ENCODE data around the gene RBBP8.
"Not testable (repeated sequence)": the region's sequence is repeated elsewhere in the genome, so short reads cannot be mapped to it uniquely, and the experiment has no call there.

Gene RBBP8

GRCh38 chr18:22953982-22954381, 20.9 kb downstream of the RBBP8 start:
- H3K14ac ChIP-seq (ENCODE audit: low read length); H3K18ac ChIP-seq (ENCODE audit: low read length); H3K9me3 ChIP-seq (replicated peaks in 1 of 2; ENCODE audit: control insufficient read depth in 2 of 2, insufficient read depth in 1 of 2, low read depth in 1 of 2, low read length in 2 of 2); H3K27me3 ChIP-seq (ENCODE audit: control insufficient read depth in 3 of 3, insufficient read depth in 3 of 3, low read depth in 1 of 3, low read length in 3 of 3); H2BK12ac ChIP-seq (ENCODE audit: low read length); H3K4me1 ChIP-seq (ENCODE audit: control insufficient read depth in 2 of 2, insufficient read depth in 1 of 2, low read depth in 1 of 2, low read length in 2 of 2); H4K91ac ChIP-seq (ENCODE audit: low read depth, low read length, poor library complexity); DNase-seq (ENCODE audit: low spot score); H2BK120ac ChIP-seq (ENCODE audit: low read depth, low read length); H2AK5ac ChIP-seq (ENCODE audit: low read depth, low read length); H3K27ac ChIP-seq (replicated peaks; ENCODE audit: low read length); H2AFZ ChIP-seq (ENCODE audit: low read length); H2BK5ac ChIP-seq (ENCODE audit: low read length); H3K4ac ChIP-seq (ENCODE audit: low read length); H3K9ac ChIP-seq (ENCODE audit: low read depth, low read length, poor library complexity); H3K23ac ChIP-seq (ENCODE audit: low read depth, low read length, poor library complexity); H3K4me2 ChIP-seq (ENCODE audit: insufficient read depth, low read length, poor library complexity, severe bottlenecking); H4K8ac ChIP-seq (ENCODE audit: low read depth, low read length); H3K79me1 ChIP-seq (ENCODE audit: low read depth, low read length); H3K4me3 ChIP-seq (ENCODE audit: low read length in 2 of 2); H2BK15ac ChIP-seq (ENCODE audit: low read length): not testable (repeated sequence)
- H3K36me3 ChIP-seq (replicated peaks in 1 of 2; ENCODE audit: control insufficient read depth in 2 of 2, insufficient read depth in 2 of 2, low read length in 2 of 2): peaks cover 20 to 93% of the 10 kb centered on the region in 2 donors
- WGBS, 2 donors (ENCODE audit: extremely low coverage in 2 of 2, insufficient read length in 2 of 2, insufficient replicate concordance in 1 of 2): no CpG with 5 or more reads among the region's 4 CpGs

- no peak overlapping the region for H3K9ac ChIP-seq (ENCODE audit: low read depth, low read length, poor library complexity)
- H3K4ac ChIP-seq (ENCODE audit: low read length): no peak overlapping the region
- no peak overlapping the region for H2AFZ ChIP-seq (ENCODE audit: low read length)
- H2BK5ac ChIP-seq (ENCODE audit: low read length): no peak overlapping the region
- no peak overlapping the region for H3K4me2 ChIP-seq (ENCODE audit: insufficient read depth, low read length, poor library complexity, severe bottlenecking)
- H3K9me3 ChIP-seq (replicated peaks in 1 of 2; ENCODE audit: control insufficient read depth in 2 of 2, insufficient read depth in 1 of 2, low read depth in 1 of 2, low read length in 2 of 2): no peaks in the 10 kb centered on the region
- H2AK5ac ChIP-seq (ENCODE audit: low read depth, low read length): no peak overlapping the region
- H3K79me1 ChIP-seq (ENCODE audit: low read depth, low read length): no peaks in the 10 kb centered on the region
- no peak overlapping the region for H4K91ac ChIP-seq (ENCODE audit: low read depth, low read length, poor library complexity)
- no peaks in the 10 kb centered on the region for H3K4me1 ChIP-seq (ENCODE audit: control insufficient read depth in 2 of 2, insufficient read depth in 1 of 2, low read depth in 1 of 2, low read length in 2 of 2)
- no peak overlapping the region for H2BK15ac ChIP-seq (ENCODE audit: low read length)
- DNase-seq (ENCODE audit: low spot score): no peak
- no peak overlapping the region for H3K27ac ChIP-seq (replicated peaks; ENCODE audit: low read length)
- H3K4me3 ChIP-seq (ENCODE audit: low read length in 2 of 2): no peak overlapping the region
- no peak overlapping the region for H3K14ac ChIP-seq (ENCODE audit: low read length)
- WGBS, 2 donors (ENCODE audit: extremely low coverage in 2 of 2, insufficient read length in 2 of 2, insufficient replicate concordance in 1 of 2): no CpG with 5 or more reads among the region's 3 CpGs
- no peak overlapping the region for H2BK12ac ChIP-seq (ENCODE audit: low read length)
- H3K27me3 ChIP-seq (ENCODE audit: control insufficient read depth in 3 of 3, insufficient read depth in 3 of 3, low read depth in 1 of 3, low read length in 3 of 3): no peaks in the 10 kb centered on the region
- H4K8ac ChIP-seq (ENCODE audit: low read depth, low read length): no peak overlapping the region
- no peak overlapping the region for H3K18ac ChIP-seq (ENCODE audit: low read length)
- no peak overlapping the region for H2BK120ac ChIP-seq (ENCODE audit: low read depth, low read length)
- no peak overlapping the region for H3K23ac ChIP-seq (ENCODE audit: low read depth, low read length, poor library complexity)
- peaks cover 21 to 91% of the 10 kb centered on the region in 2 donors for H3K36me3 ChIP-seq (replicated peaks in 1 of 2; ENCODE audit: control insufficient read depth in 2 of 2, insufficient read depth in 2 of 2, low read length in 2 of 2)
Measured at GRCh38 chr18:22956226-22956625, 23.1 kb downstream of the RBBP8 start.

GRCh38 chr18:22961156-22961555, 28.0 kb downstream of the RBBP8 start:
- Histone ChIP-seq H3K27me3 (ENCODE audit: control insufficient read depth in 3 of 3, insufficient read depth in 3 of 3, low read depth in 1 of 3, low read length in 3 of 3) (no peaks in the 10 kb centered on the region), H3K27ac (replicated peaks; ENCODE audit: low read length) (no peak overlapping the region), H4K91ac (ENCODE audit: low read depth, low read length, poor library complexity) (no peak overlapping the region), H2BK12ac (ENCODE audit: low read length) (no peak overlapping the region), H3K4me1 (ENCODE audit: control insufficient read depth in 2 of 2, insufficient read depth in 1 of 2, low read depth in 1 of 2, low read length in 2 of 2) (no peaks in the 10 kb centered on the region), H2AFZ (ENCODE audit: low read length) (no peak overlapping the region), H3K18ac (ENCODE audit: low read length) (no peak overlapping the region), H4K8ac (ENCODE audit: low read depth, low read length) (no peak overlapping the region), H2BK5ac (ENCODE audit: low read length) (no peak overlapping the region), H2AK5ac (ENCODE audit: low read depth, low read length) (no peak overlapping the region), H2BK15ac (ENCODE audit: low read length) (no peak overlapping the region), H2BK120ac (ENCODE audit: low read depth, low read length) (no peak overlapping the region), H3K23ac (ENCODE audit: low read depth, low read length, poor library complexity) (no peak overlapping the region), H3K4me2 (ENCODE audit: insufficient read depth, low read length, poor library complexity, severe bottlenecking) (no peak overlapping the region), H3K9ac (ENCODE audit: low read depth, low read length, poor library complexity) (no peak overlapping the region), H3K36me3 (replicated peaks in 1 of 2; ENCODE audit: control insufficient read depth in 2 of 2, insufficient read depth in 2 of 2, low read length in 2 of 2) (peaks cover 7 to 78% of the 10 kb centered on the region in 2 donors), H3K14ac (ENCODE audit: low read length) (no peak overlapping the region), H3K4ac (ENCODE audit: low read length) (no peak overlapping the region), H3K79me1 (ENCODE audit: low read depth, low read length) (no peaks in the 10 kb centered on the region), H3K4me3 (ENCODE audit: low read length in 2 of 2) (no peak overlapping the region), H3K9me3 (replicated peaks in 1 of 2; ENCODE audit: control insufficient read depth in 2 of 2, insufficient read depth in 1 of 2, low read depth in 1 of 2, low read length in 2 of 2) (no peaks in the 10 kb centered on the region)
- no peak for DNase-seq (ENCODE audit: low spot score)
- WGBS, 2 donors (ENCODE audit: extremely low coverage in 2 of 2, insufficient read length in 2 of 2, insufficient replicate concordance in 1 of 2): no CpG with 5 or more reads among the region's 1 CpG

- H3K4ac ChIP-seq (ENCODE audit: low read length): no peak overlapping the region
- no peaks in the 10 kb centered on the region for H3K79me1 ChIP-seq (ENCODE audit: low read depth, low read length)
- no peak overlapping the region for H3K23ac ChIP-seq (ENCODE audit: low read depth, low read length, poor library complexity)
- no peaks in the 10 kb centered on the region for H3K9me3 ChIP-seq (replicated peaks in 1 of 2; ENCODE audit: control insufficient read depth in 2 of 2, insufficient read depth in 1 of 2, low read depth in 1 of 2, low read length in 2 of 2)
- H2BK120ac ChIP-seq (ENCODE audit: low read depth, low read length): no peak overlapping the region
- no peaks in the 10 kb centered on the region for H3K4me1 ChIP-seq (ENCODE audit: control insufficient read depth in 2 of 2, insufficient read depth in 1 of 2, low read depth in 1 of 2, low read length in 2 of 2)
- H3K18ac ChIP-seq (ENCODE audit: low read length): no peak overlapping the region
- peaks cover 4 to 78% of the 10 kb centered on the region in 2 donors for H3K36me3 ChIP-seq (replicated peaks in 1 of 2; ENCODE audit: control insufficient read depth in 2 of 2, insufficient read depth in 2 of 2, low read length in 2 of 2)
- H3K27ac ChIP-seq (replicated peaks; ENCODE audit: low read length): no peak overlapping the region
- H2BK12ac ChIP-seq (ENCODE audit: low read length): no peak overlapping the region
- no peak overlapping the region for H2BK15ac ChIP-seq (ENCODE audit: low read length)
- H4K8ac ChIP-seq (ENCODE audit: low read depth, low read length): no peak overlapping the region
- no peak overlapping the region for H3K14ac ChIP-seq (ENCODE audit: low read length)
- no peak overlapping the region for H3K4me2 ChIP-seq (ENCODE audit: insufficient read depth, low read length, poor library complexity, severe bottlenecking)
- no peak overlapping the region for H2AFZ ChIP-seq (ENCODE audit: low read length)
- no peak overlapping the region for H3K4me3 ChIP-seq (ENCODE audit: low read length in 2 of 2)
- no peak for DNase-seq (ENCODE audit: low spot score)
- H2AK5ac ChIP-seq (ENCODE audit: low read depth, low read length): no peak overlapping the region
- H4K91ac ChIP-seq (ENCODE audit: low read depth, low read length, poor library complexity): no peak overlapping the region
- H3K9ac ChIP-seq (ENCODE audit: low read depth, low read length, poor library complexity): no peak overlapping the region
- no peaks in the 10 kb centered on the region for H3K27me3 ChIP-seq (ENCODE audit: control insufficient read depth in 3 of 3, insufficient read depth in 3 of 3, low read depth in 1 of 3, low read length in 3 of 3)
- no peak overlapping the region for H2BK5ac ChIP-seq (ENCODE audit: low read length)
Measured at GRCh38 chr18:22962004-22962403, 28.9 kb downstream of the RBBP8 start.
